Calu3 (cell line): Measurements from ENCODE around the gene ETS1. TPM values are rescaled to one million over a fixed set of nuclear protein-coding genes. Genes with fewer than 3 reads are reported as not detected.

Experiments
- BruUV-seq: library from RNA; stranded (reverse); fragments of 400-500 nt; replicated peaks from 2 replicates; lab custom pipeline; 2021; lab: Mats Ljungman, UMichigan
- CTCF ChIA-PET: fragments of 300-600 bp; sonication (Branson Sonifier 250); formaldehyde crosslinking; loops from one replicate; lab custom pipeline; 2022; ENCODE audit warnings: antibody characterized with exemption; lab: Charles Lee
- DNase-seq: peaks from one replicate; pipeline ENCODE4 v3.0.0; 2022
- H3K27ac Mint-ChIP-seq: one replicate; pipeline ENCODE4 v1.8.0; 2022; ENCODE audit warnings: mixed read lengths; ENCODE audit not compliant: unreplicated experiment
- H3K27me3 Mint-ChIP-seq: one replicate; pipeline ENCODE4 v1.8.0; 2022; ENCODE audit warnings: mixed read lengths; ENCODE audit not compliant: unreplicated experiment
- H3K36me3 Mint-ChIP-seq: one replicate; pipeline ENCODE4 v1.8.0; 2022; ENCODE audit warnings: mild to moderate bottlenecking, moderate library complexity, mixed read lengths; ENCODE audit not compliant: insufficient read depth, unreplicated experiment
- H3K4me1 Mint-ChIP-seq: one replicate; pipeline ENCODE4 v1.8.0; 2022; ENCODE audit warnings: mild to moderate bottlenecking, low read depth, mixed read lengths; ENCODE audit not compliant: unreplicated experiment
- H3K4me3 Mint-ChIP-seq: one replicate; pipeline ENCODE4 v1.8.0; 2022; ENCODE audit warnings: mild to moderate bottlenecking, low read depth, moderate library complexity, mixed read lengths; ENCODE audit not compliant: unreplicated experiment
- H3K9me3 Mint-ChIP-seq: one replicate; pipeline ENCODE4 v1.8.0; 2022; ENCODE audit warnings: low read depth, mixed read lengths; ENCODE audit not compliant: unreplicated experiment
- CTCF ChIP-seq: fragments of 200-600 bp; IDR thresholded peaks from one replicate; pipeline ENCODE4 v1.8.0; 2022; ENCODE audit warnings: antibody characterized with exemption; ENCODE audit not compliant: unreplicated experiment
- intact Hi-C: fragments of 100-400 bp; cut with micrococcal nuclease; formaldehyde crosslinking; loops from one replicate; pipeline ENCODE4 v1.10.0; 2022; ENCODE audit not compliant: unreplicated experiment
- microRNA-seq: library from miRNA; unstranded; fragments of <30 nt; microRNA quantifications from one replicate; pipeline ENCODE4 v1.2.0, GENCODE V29; 2022
- total RNA-seq: library from RNA; stranded (reverse); gene quantifications from 2 replicates; pipeline ENCODE4 v1.2.3, GENCODE V29; 2022

ETS1 gene
- total RNA-seq, 1 experiment from 2014 or later = 38.4 TPM

GRCh38 chr11:128412847-128413791 is 174.2 kb downstream of the ETS1 start:
- peaks cover 33% of the 10 kb centered on the region for H3K4me1 Mint-ChIP-seq
- CTCF ChIA-PET = interaction anchor here (0.5 kb wide), 1 partner anchor 36 kb away, joined by 3 read pairs; no protein-coding TSS in a partner anchor
- no peaks in the 10 kb centered on the region for H3K27me3 Mint-ChIP-seq
- H3K27ac Mint-ChIP-seq = no peak overlapping the region
- peaks cover 3% of the 10 kb centered on the region for H3K9me3 Mint-ChIP-seq
- no peak for DNase-seq
- no TSS peak for BruUV-seq
- H3K36me3 Mint-ChIP-seq = no peaks in the 10 kb centered on the region
- no peak overlapping the region for H3K4me3 Mint-ChIP-seq
- TF ChIP-seq CTCF = no peak
- intact Hi-C loops = no loop called here

- intact Hi-C loops = no loop called here
- Mint-ChIP-seq H3K27me3 (no peaks in the 10 kb centered on the region), H3K36me3 (no peaks in the 10 kb centered on the region), H3K4me1 (peaks cover 33% of the 10 kb centered on the region), H3K27ac (no peak overlapping the region), H3K9me3 (peaks cover 3% of the 10 kb centered on the region), H3K4me3 (no peak overlapping the region)
- BruUV-seq = no TSS peak
- DNase-seq = no peak
- TF ChIP-seq CTCF = no peak
- CTCF ChIA-PET = no interaction called here
These were observed 175.5 kb downstream of the ETS1 start for GRCh38 chr11:128411812-128412211.

GRCh38 chr11:128411150-128411549 is 176.2 kb downstream of the ETS1 start:
- no peak for DNase-seq
- no peak overlapping the region for H3K27ac Mint-ChIP-seq
- no peaks in the 10 kb centered on the region for H3K36me3 Mint-ChIP-seq
- CTCF ChIA-PET = no interaction called here
- intact Hi-C loops = no loop called here
- peaks cover 33% of the 10 kb centered on the region for H3K4me1 Mint-ChIP-seq
- peaks cover 3% of the 10 kb centered on the region for H3K9me3 Mint-ChIP-seq
- no TSS peak for BruUV-seq
- TF ChIP-seq CTCF = no peak
- no peak overlapping the region for H3K4me3 Mint-ChIP-seq
- no peaks in the 10 kb centered on the region for H3K27me3 Mint-ChIP-seq

- CTCF ChIA-PET = no interaction called here
- no peak for TF ChIP-seq CTCF
- H3K36me3 Mint-ChIP-seq = no peaks in the 10 kb centered on the region
- intact Hi-C loops = no loop called here
- H3K4me3 Mint-ChIP-seq = no peak overlapping the region
- peaks cover 26% of the 10 kb centered on the region for H3K4me1 Mint-ChIP-seq
- H3K9me3 Mint-ChIP-seq = peaks cover 3% of the 10 kb centered on the region
- no peak for DNase-seq
- BruUV-seq = no TSS peak
- no peaks in the 10 kb centered on the region for H3K27me3 Mint-ChIP-seq
- H3K27ac Mint-ChIP-seq = no peak overlapping the region
These were observed 177.9 kb downstream of the ETS1 start for GRCh38 chr11:128409476-128409875.

Small RNA genes within 50 kb of the gene (microRNA-seq; reads per million reads assigned to microRNA genes)
- gene MIR6090 = not detected

Other genes starting within 250 kb of the ETS1 start
- 0.17 TPM in 1 of 2 replicates, not detected in the other for gene FLI1, start 106.5 kb upstream of the ETS1 start, total RNA-seq